Endothelial cell of umbilical vein (primary cell): ENCODE results near the gene EVX1. TPM values are rescaled to one million over a fixed set of nuclear protein-coding genes. Genes with fewer than 3 reads are reported as not detected.

ENCODE experiments used
- BruUV-seq: library from RNA; stranded (reverse); fragments of 400-500 nt; replicated peaks from 2 replicates; lab custom pipeline; 2021; lab: Mats Ljungman, UMichigan
- CTCF ChIA-PET: fragments of 300-600, 350-600 bp; sonication (Branson Sonifier 250); formaldehyde crosslinking; loops from one replicate; lab custom pipeline; 2021; ENCODE audit warnings: antibody characterized with exemption, inconsistent platforms; lab: Charles Lee
- POLR2A ChIA-PET: fragments of 300-600, 350-600 bp; sonication (Branson Sonifier 250); formaldehyde crosslinking; loops from one replicate; lab custom pipeline; 2021; ENCODE audit warnings: antibody characterized with exemption, inconsistent platforms; lab: Charles Lee
- DNase-seq: peaks from one replicate; pipeline ENCODE4 v3.0.0-alpha.2; 2011; ENCODE audit warnings: low read depth, low spot score
- FAIRE-seq: peaks from 2 replicates; lab custom pipeline; 2011; peaks lifted over from hg19 to GRCh38; lab: Jason Lieb, UNC
- H2AFZ ChIP-seq: 2 replicates; pipeline ENCODE4 v1.6.0; 2012; ENCODE audit warnings: low read depth, low read length, control low read depth, inconsistent platforms
- H3K27ac ChIP-seq: 2 replicates; pipeline ENCODE4 v1.5.1; 2011; ENCODE audit warnings: low read depth, mild to moderate bottlenecking, control low read depth, low read length, moderate library complexity; ENCODE audit not compliant: insufficient read depth
- H3K27me3 ChIP-seq, 2 experiments: 2 replicates each; pipeline versions ENCODE4 v1.6.0 to v1.6.1; 2011; ENCODE audit warnings: low read length in 2 of 2, mixed read lengths in 1 of 2; ENCODE audit not compliant: control insufficient read depth in 2 of 2, insufficient read depth in 2 of 2
- H3K36me3 ChIP-seq, 2 experiments: 2 replicates in 1 of 2; 3 replicates in 1 of 2; pipeline ENCODE4 v1.5.1; 2011; ENCODE audit warnings: low read length in 2 of 2, mild to moderate bottlenecking in 1 of 2, moderate library complexity in 1 of 2; ENCODE audit not compliant: control insufficient read depth in 2 of 2, insufficient read depth in 2 of 2; ENCODE audit errors: extremely low read depth in 1 of 2
- H3K4me1 ChIP-seq: 3 replicates; pipeline ENCODE4 v1.5.1; 2011; ENCODE audit warnings: mild to moderate bottlenecking, low read length; ENCODE audit not compliant: control insufficient read depth, insufficient read depth; ENCODE audit errors: extremely low read depth
- H3K4me2 ChIP-seq: 2 replicates; pipeline ENCODE4 v1.6.1; 2011; ENCODE audit warnings: low read length, control low read depth, mixed read lengths; ENCODE audit not compliant: insufficient read depth
- H3K4me3 ChIP-seq, 3 experiments: fragments of 200-600 bp in 1 of 3; sonication (generic), shearing (Covaris generic) in 1 of 3; replicated peaks in 1 of 3; 2 replicates each; pipeline ENCODE4 v1.5.1; 2011 to 2016; ENCODE audit warnings: control low read depth in 3 of 3, low read length in 3 of 3, mild to moderate bottlenecking in 2 of 3, inconsistent platforms in 1 of 3, low read depth in 1 of 3, moderate library complexity in 1 of 3; ENCODE audit not compliant: insufficient read depth in 1 of 3
- H3K79me2 ChIP-seq: 2 replicates; pipeline ENCODE4 v1.6.0; 2012; ENCODE audit warnings: low read length, inconsistent platforms; ENCODE audit not compliant: control insufficient read depth, insufficient read depth
- H3K9ac ChIP-seq: replicated peaks from 2 replicates; pipeline ENCODE3; 2011; ENCODE audit warnings: low read length, control low read depth; ENCODE audit not compliant: insufficient read depth; ENCODE audit errors: extremely low read depth
- H3K9me1 ChIP-seq: replicated peaks from 3 replicates; pipeline ENCODE4 v1.6.0; 2011; ENCODE audit warnings: mild to moderate bottlenecking, low read length; ENCODE audit not compliant: control insufficient read depth, insufficient read depth; ENCODE audit errors: extremely low read depth
- H3K9me3 ChIP-seq: replicated peaks from 2 replicates; pipeline ENCODE4 v1.5.1; 2012; ENCODE audit warnings: low read length, inconsistent platforms; ENCODE audit not compliant: control insufficient read depth, insufficient read depth
- H4K20me1 ChIP-seq: replicated peaks from 2 replicates; pipeline ENCODE3; 2011; ENCODE audit warnings: mild to moderate bottlenecking, low read length; ENCODE audit not compliant: control insufficient read depth, insufficient read depth; ENCODE audit errors: extremely low read depth
- EZH2 ChIP-seq: IDR thresholded peaks from 2 replicates; pipeline ENCODE4 v1.6.1; 2012; ENCODE audit warnings: borderline replicate concordance, low read depth, mild to moderate bottlenecking, moderate library complexity, low read length, inconsistent platforms; ENCODE audit not compliant: severe bottlenecking
- FOS ChIP-seq: IDR thresholded peaks from 2 replicates; pipeline ENCODE4 v1.6.1; 2011; ENCODE audit warnings: mild to moderate bottlenecking, low read length, moderate library complexity, borderline replicate concordance; ENCODE audit not compliant: insufficient read depth
- GATA2 ChIP-seq: IDR thresholded peaks from 2 replicates; pipeline ENCODE4 v1.7.0; 2011; ENCODE audit warnings: low read depth, mild to moderate bottlenecking, moderate library complexity, mixed read lengths, low read length; ENCODE audit not compliant: insufficient read length, insufficient read depth
- JUN ChIP-seq: IDR thresholded peaks from 2 replicates; pipeline ENCODE4 v1.6.1; 2011; ENCODE audit warnings: borderline replicate concordance, low read depth; ENCODE audit not compliant: insufficient read length, insufficient read depth
- MYC ChIP-seq: IDR thresholded peaks from one replicate; pipeline ENCODE4 v1.6.1; 2011; ENCODE audit warnings: mild to moderate bottlenecking, low read depth, low read length
- POLR2A ChIP-seq: IDR thresholded peaks from 2 replicates; pipeline ENCODE4 v1.6.1; 2012; ENCODE audit warnings: low read depth, mild to moderate bottlenecking, control low read depth, low read length
- POLR2AphosphoS5 ChIP-seq: IDR thresholded peaks from 2 replicates; pipeline ENCODE4 v1.6.1; 2012; ENCODE audit warnings: low read depth, mild to moderate bottlenecking, control low read depth, low read length, moderate library complexity; ENCODE audit not compliant: insufficient read depth
- dilution Hi-C: fragments of 300-500 bp; cut with MboI; formaldehyde crosslinking; loops from one replicate; pipeline ENCODE4 v1.15.0; 2019; ENCODE audit warnings: low sequenced_read_pairs; ENCODE audit not compliant: extremely low pct_ligation_motif_present
- intact Hi-C: fragments of 100-400 bp; cut with micrococcal nuclease; formaldehyde crosslinking; loops from one replicate; pipeline ENCODE4 v1.10.0; 2022
- polyA plus RNA-seq, 4 experiments: library from polyadenylated mRNA; depleted of rRNA in 3 of 4; stranded (reverse) in 3 of 4; unstranded in 1 of 4; fragments of >200 nt; gene quantifications; 2 replicates each; pipeline versions ENCODE4 v1.2.1 to v1.2.3, GENCODE V29; 2011 to 2012; ENCODE audit warnings: missing spikeins in 1 of 4
- total RNA-seq: library from RNA; stranded (reverse); gene quantifications from 2 replicates; pipeline ENCODE4 v1.2.3, GENCODE V29; 2021
- TF ChIP-seq, protein P1 (sequence below), 2 donors: IDR thresholded peaks; 1 replicate in 1 of 2; 2 replicates in 1 of 2; pipeline ENCODE4 v1.5.1; 2011; ENCODE audit warnings: low read length in 2 of 2, mild to moderate bottlenecking in 2 of 2, moderate library complexity in 2 of 2, control low read depth in 1 of 2, inconsistent platforms in 1 of 2, low read depth in 1 of 2; ENCODE audit not compliant: insufficient read depth in 1 of 2; ENCODE audit errors: extremely low read depth in 1 of 2
- TF ChIP-seq, protein P2 (sequence below): IDR thresholded peaks from 2 replicates; pipeline ENCODE4 v1.6.1; 2011; ENCODE audit not compliant: insufficient read depth, insufficient read length

The EVX1 gene
- total and polyA plus RNA-seq, 2 donors (not counting 3 experiments of a cell fraction or from before 2014, with no cell fraction given) = not detected

DNA sequence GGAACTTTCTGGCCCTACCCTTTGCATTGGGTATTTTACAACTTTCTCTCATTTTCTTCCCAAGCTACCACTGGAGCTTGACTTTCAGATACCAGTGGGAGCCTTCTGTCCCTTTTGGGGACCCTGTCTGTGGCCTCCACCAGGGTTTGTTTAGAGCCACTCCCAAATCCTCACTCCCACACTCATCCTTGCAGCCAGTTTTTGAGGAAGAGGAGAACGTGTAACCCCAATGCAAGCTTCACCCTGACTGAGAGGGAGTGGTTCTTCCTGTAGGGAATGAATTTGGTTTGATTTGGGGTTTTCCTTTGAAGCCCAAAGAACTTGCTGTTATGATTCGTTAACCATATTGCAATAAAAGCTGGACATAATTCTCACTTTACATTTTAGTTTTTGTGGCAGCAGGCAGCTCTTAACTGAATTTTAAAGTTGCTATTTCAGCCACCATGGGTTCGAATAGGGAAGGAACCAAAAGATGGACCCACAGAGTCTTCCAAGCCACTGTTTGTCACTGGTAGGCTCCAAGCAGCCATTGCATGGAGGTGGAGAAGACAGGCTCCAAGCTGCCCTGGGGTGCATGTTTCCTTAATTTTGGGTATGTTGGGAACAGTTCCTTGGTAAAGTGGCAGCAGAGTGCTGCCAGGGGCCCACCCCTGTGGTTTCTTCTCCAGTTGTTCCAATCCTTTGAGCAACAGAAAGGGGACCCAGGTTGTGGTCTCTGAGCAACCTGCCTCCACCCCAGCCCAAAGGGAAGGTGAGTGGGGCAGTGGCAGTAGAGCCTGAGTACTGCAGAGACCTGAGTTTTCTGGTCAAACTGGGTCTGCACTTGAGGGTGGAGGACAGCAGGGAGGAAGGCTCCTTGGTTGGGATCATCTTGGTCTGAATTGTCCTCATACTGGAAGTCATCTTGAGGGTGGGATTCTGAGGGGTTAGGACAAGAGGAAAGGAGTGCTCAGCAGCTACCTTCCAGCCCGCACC, 5.1 kb downstream of the EVX1 start:
- Histone ChIP-seq H3K9me3 (no peaks in the 10 kb centered on the region), H3K79me2 (no peaks in the 10 kb centered on the region), H2AFZ (no peak overlapping the region), H3K4me1 (peaks cover 4% of the 10 kb centered on the region), H3K4me3 (no peak overlapping the region), H3K36me3 (no peaks in the 10 kb centered on the region), H3K4me2 (no peak overlapping the region), H3K27me3 (peaks cover 96 to 100% of the 10 kb centered on the region in 2 experiments), H4K20me1 (no peaks in the 10 kb centered on the region), H3K9me1 (no peaks in the 10 kb centered on the region), H3K27ac (no peak overlapping the region), H3K9ac (no peak overlapping the region)
- TF ChIP-seq, protein P1, sequence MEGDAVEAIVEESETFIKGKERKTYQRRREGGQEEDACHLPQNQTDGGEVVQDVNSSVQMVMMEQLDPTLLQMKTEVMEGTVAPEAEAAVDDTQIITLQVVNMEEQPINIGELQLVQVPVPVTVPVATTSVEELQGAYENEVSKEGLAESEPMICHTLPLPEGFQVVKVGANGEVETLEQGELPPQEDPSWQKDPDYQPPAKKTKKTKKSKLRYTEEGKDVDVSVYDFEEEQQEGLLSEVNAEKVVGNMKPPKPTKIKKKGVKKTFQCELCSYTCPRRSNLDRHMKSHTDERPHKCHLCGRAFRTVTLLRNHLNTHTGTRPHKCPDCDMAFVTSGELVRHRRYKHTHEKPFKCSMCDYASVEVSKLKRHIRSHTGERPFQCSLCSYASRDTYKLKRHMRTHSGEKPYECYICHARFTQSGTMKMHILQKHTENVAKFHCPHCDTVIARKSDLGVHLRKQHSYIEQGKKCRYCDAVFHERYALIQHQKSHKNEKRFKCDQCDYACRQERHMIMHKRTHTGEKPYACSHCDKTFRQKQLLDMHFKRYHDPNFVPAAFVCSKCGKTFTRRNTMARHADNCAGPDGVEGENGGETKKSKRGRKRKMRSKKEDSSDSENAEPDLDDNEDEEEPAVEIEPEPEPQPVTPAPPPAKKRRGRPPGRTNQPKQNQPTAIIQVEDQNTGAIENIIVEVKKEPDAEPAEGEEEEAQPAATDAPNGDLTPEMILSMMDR (IDR thresholded peaks at IDR 0.05; ENCODE audit: extremely low read depth in 1 of 2, insufficient read depth in 1 of 2, low read depth in 1 of 2, low read length in 2 of 2) = no peak
- no peak for TF ChIP-seq POLR2A
- TF ChIP-seq EZH2 = no peak
- no peak for TF ChIP-seq GATA2
- no peak for TF ChIP-seq FOS
- TF ChIP-seq MYC = no peak
- TF ChIP-seq JUN = no peak
- TF ChIP-seq POLR2AphosphoS5 = no peak
- TF ChIP-seq, protein P2, sequence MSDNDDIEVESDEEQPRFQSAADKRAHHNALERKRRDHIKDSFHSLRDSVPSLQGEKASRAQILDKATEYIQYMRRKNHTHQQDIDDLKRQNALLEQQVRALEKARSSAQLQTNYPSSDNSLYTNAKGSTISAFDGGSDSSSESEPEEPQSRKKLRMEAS = no peak
- POLR2A ChIA-PET = no interaction called here
- no peak for FAIRE-seq
- CTCF ChIA-PET = interaction anchor here (1.9 kb wide), 1 partner anchor 52 kb away, joined by 5 read pairs; no protein-coding TSS in a partner anchor
- BruUV-seq = no TSS peak
- no peak for DNase-seq
- dilution Hi-C loops = no loop called here
- intact Hi-C loops = no loop called here
